ENCODE measurements around the gene CD58. TPM values are rescaled to one million over a fixed set of nuclear protein-coding genes. Genes with fewer than 3 reads are reported as not detected.
A peak's percentile ranks its signal among the peaks of the same experiment; 100 is the strongest.

Gene CD58
- total and polyA plus RNA-seq, 9 of the 15 experiments (the other 6 are each of a cell fraction or from before 2014, with no cell fraction given): 18.1 to 113 (median 37.4) TPM

DNA sequence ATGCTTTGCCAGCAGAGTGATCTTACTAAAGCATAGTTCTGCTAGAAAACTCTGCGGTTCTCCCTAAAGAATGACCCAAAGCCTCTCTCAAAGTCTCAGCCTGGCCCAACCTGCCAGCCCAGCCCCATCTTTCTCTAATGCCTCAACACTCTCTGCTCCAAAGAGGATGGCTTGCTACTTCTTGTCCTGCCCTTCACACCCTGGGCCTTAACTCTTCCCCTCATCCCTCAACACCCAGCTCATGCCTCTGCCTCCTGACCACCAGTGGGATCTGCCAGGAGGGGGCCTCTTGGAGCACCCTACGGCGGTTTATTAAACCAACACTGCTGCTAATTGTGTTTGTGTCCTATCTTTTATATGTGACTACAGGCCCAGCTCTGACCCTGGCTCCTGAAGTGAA lies 52.4 kb downstream of the CD58 start:
- Histone ChIP-seq H3K27me3 (ENCODE audit: control insufficient read depth in 2 of 2, insufficient read depth in 2 of 2, low read length in 2 of 2) (no peaks in the 10 kb centered on the region), H3K27ac (ENCODE audit: extremely low read depth, low read depth, low read length) (no peak overlapping the region), H3K4me3 (no peak overlapping the region), H4K20me1 (replicated peaks; ENCODE audit: control insufficient read depth, insufficient read depth, low read length) (no peaks in the 10 kb centered on the region), H3K36me3 (ENCODE audit: control insufficient read depth, insufficient read depth, low read length) (peaks cover 24% of the 10 kb centered on the region; the same call in 2 of the 3 replicates), H3K4me1 (replicated peaks in 1 of 2; ENCODE audit: control insufficient read depth in 2 of 2, insufficient read depth in 2 of 2, low read length in 2 of 2) (peaks cover 4 to 8% of the 10 kb centered on the region in 2 experiments; a peak in 4 of 5 replicates), H3K9me1 (ENCODE audit: control insufficient read depth, insufficient read depth, low read length) (no peaks in the 10 kb centered on the region), H2AFZ (ENCODE audit: low read depth, low read length) (no peak overlapping the region), H3K79me2 (ENCODE audit: control insufficient read depth, insufficient read depth, low read length) (no peaks in the 10 kb centered on the region), H3K9ac (ENCODE audit: insufficient read depth in 1 of 2, low read depth in 2 of 2, low read length in 2 of 2) (no peak overlapping the region), H3K9me3 (replicated peaks; ENCODE audit: control insufficient read depth, insufficient read depth, low read depth, low read length) (no peaks in the 10 kb centered on the region), H3K4me2 (ENCODE audit: insufficient read depth, low read length) (no peak overlapping the region)
- ATAC-seq (no peak), FAIRE-seq (no peak), DNase-seq (ENCODE audit: extremely low read depth in 1 of 4, low spot score in 3 of 4) (no peak)
- 85% methylated on average over 3 of the region's 3 CpGs for WGBS (ENCODE audit: insufficient coverage, low coverage, missing lambda C conversion rate)
- ChIA-PET CTCF (ENCODE audit: low intra/inter-chr PET ratio) (interaction anchor here (0.5 kb wide), 1 partner anchor 56 kb away, joined by 3 read pairs; no protein-coding TSS in a partner anchor), POLR2A (interaction anchor here (0.6 kb wide), 1 partner anchor 10 kb away, joined by 3 read pairs; no protein-coding TSS in a partner anchor)
- TF ChIP-seq ZNF24 (IDR thresholded peaks at IDR 0.05): no peak
- TF ChIP-seq, protein P1, sequence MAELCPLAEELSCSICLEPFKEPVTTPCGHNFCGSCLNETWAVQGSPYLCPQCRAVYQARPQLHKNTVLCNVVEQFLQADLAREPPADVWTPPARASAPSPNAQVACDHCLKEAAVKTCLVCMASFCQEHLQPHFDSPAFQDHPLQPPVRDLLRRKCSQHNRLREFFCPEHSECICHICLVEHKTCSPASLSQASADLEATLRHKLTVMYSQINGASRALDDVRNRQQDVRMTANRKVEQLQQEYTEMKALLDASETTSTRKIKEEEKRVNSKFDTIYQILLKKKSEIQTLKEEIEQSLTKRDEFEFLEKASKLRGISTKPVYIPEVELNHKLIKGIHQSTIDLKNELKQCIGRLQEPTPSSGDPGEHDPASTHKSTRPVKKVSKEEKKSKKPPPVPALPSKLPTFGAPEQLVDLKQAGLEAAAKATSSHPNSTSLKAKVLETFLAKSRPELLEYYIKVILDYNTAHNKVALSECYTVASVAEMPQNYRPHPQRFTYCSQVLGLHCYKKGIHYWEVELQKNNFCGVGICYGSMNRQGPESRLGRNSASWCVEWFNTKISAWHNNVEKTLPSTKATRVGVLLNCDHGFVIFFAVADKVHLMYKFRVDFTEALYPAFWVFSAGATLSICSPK (IDR thresholded peaks at IDR 0.05; ENCODE audit: borderline replicate concordance): no peak
- TF ChIP-seq SUPT5H (IDR thresholded peaks at IDR 0.05): 0 out of 2 replicates have a peak, but pooled peaks have one; percentile 28
- in situ Hi-C loops (cut with MboI) (no loop called here), intact Hi-C loops (cut with micrococcal nuclease) (no loop called here)
- no TSS peak for BruUV-seq (replicated peaks)

DNA sequence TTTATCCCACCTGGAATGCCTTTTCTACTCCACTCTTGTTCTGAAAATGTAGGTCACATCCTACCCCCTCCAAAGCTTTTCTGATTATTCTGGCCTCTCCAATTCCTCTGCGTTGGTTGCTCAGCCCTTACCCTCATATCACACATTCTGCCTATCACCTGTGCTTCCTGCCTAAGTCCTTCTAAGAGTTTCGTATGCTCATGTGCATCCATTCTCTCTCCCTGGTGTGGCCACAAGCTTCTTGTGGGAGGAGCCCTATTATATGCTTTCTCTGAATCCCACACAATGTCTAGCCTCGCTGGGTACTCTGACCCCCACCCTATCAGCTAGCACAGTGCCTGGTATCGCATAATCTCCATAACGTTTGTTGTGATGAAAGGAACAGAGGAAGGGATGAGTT lies 54.2 kb downstream of the CD58 start:
- WGBS (ENCODE audit: insufficient coverage, low coverage, missing lambda C conversion rate): 63% methylated on average over 5 of the region's 5 CpGs
- Histone ChIP-seq H3K27ac (ENCODE audit: extremely low read depth, low read depth, low read length) (no peak overlapping the region), H3K4me2 (ENCODE audit: insufficient read depth, low read length) (no peak overlapping the region)
- TF ChIP-seq, protein P2, sequence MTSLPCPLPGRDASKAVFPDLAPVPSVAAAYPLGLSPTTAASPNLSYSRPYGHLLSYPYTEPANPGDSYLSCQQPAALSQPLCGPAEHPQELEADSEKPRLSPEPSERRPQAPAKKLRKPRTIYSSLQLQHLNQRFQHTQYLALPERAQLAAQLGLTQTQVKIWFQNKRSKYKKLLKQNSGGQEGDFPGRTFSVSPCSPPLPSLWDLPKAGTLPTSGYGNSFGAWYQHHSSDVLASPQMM (CRISPR knock-in tag; IDR thresholded peaks at IDR 0.05): no peak
- TF ChIP-seq FOXP1 (CRISPR knock-in tag; IDR thresholded peaks at IDR 0.05) (no peak), SAFB (IDR thresholded peaks at IDR 0.05; ENCODE audit: borderline replicate concordance, low read depth, low read length) (no peak)
- TF ChIP-seq, protein P3, sequence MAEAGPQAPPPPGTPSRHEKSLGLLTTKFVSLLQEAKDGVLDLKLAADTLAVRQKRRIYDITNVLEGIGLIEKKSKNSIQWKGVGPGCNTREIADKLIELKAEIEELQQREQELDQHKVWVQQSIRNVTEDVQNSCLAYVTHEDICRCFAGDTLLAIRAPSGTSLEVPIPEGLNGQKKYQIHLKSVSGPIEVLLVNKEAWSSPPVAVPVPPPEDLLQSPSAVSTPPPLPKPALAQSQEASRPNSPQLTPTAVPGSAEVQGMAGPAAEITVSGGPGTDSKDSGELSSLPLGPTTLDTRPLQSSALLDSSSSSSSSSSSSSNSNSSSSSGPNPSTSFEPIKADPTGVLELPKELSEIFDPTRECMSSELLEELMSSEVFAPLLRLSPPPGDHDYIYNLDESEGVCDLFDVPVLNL (CRISPR knock-in tag; IDR thresholded peaks at IDR 0.05; ENCODE audit: low read depth): no peak

More for the DNA sequence above, 54.2 kb downstream of the CD58 start:
- ATAC-seq (no peak), DNase-seq (ENCODE audit: extremely low read depth in 1 of 4, low spot score in 3 of 4) (no peak), FAIRE-seq (no peak)
- Histone ChIP-seq H3K36me3 (ENCODE audit: control insufficient read depth, insufficient read depth, low read length) (peaks cover 20% of the 10 kb centered on the region; the same call in 2 of the 3 replicates), H3K9me3 (replicated peaks; ENCODE audit: control insufficient read depth, insufficient read depth, low read depth, low read length) (no peaks in the 10 kb centered on the region), H3K9me1 (ENCODE audit: control insufficient read depth, insufficient read depth, low read length) (no peaks in the 10 kb centered on the region), H4K20me1 (replicated peaks; ENCODE audit: control insufficient read depth, insufficient read depth, low read length) (no peaks in the 10 kb centered on the region), H3K79me2 (ENCODE audit: control insufficient read depth, insufficient read depth, low read length) (no peaks in the 10 kb centered on the region), H3K4me1 (replicated peaks in 1 of 2; ENCODE audit: control insufficient read depth in 2 of 2, insufficient read depth in 2 of 2, low read length in 2 of 2) (peaks cover 4 to 8% of the 10 kb centered on the region in 2 experiments; a peak in 4 of 5 replicates), H3K9ac (ENCODE audit: insufficient read depth in 1 of 2, low read depth in 2 of 2, low read length in 2 of 2) (peak overlapping the region in 1 of 2 experiments; percentile 54; a peak in 1 of 4 replicates), H2AFZ (ENCODE audit: low read depth, low read length) (no peak overlapping the region), H3K27me3 (ENCODE audit: control insufficient read depth in 2 of 2, insufficient read depth in 2 of 2, low read length in 2 of 2) (no peaks in the 10 kb centered on the region), H3K4me3 (no peak overlapping the region)
- no TSS peak for BruUV-seq (replicated peaks)
- POLR2A ChIA-PET: interaction anchor here (0.7 to 1.8 kb wide), 3 partner anchors 9 to 13 kb away, joined by 3 to 4 read pairs (median 3); no protein-coding TSS in a partner anchor
- in situ Hi-C loops (cut with MboI) (no loop called here), intact Hi-C loops (cut with micrococcal nuclease) (no loop called here)
- CTCF ChIA-PET (ENCODE audit: low intra/inter-chr PET ratio): no interaction called here
